GM19468 (cell line): ENCODE data around the gene KCTD20.
"Not testable (repeated sequence)": the region's sequence is repeated elsewhere in the genome, so short reads cannot be mapped to it uniquely, and the experiment has no call there.

Experiments used
- ATAC-seq: cut with Tn5 transposase; IDR thresholded peaks from one replicate; pipeline ENCODE4 v1.9.1; 2021; ENCODE audit warnings: mild to moderate bottlenecking, moderate library complexity, moderate number of reproducible peaks; ENCODE audit not compliant: unreplicated experiment; ENCODE audit errors: extremely low read depth

The KCTD20 gene

GRCh38 chr6:36443471-36444428, 950 bp downstream of the KCTD20 start:
- no peak for ATAC-seq

DNA sequence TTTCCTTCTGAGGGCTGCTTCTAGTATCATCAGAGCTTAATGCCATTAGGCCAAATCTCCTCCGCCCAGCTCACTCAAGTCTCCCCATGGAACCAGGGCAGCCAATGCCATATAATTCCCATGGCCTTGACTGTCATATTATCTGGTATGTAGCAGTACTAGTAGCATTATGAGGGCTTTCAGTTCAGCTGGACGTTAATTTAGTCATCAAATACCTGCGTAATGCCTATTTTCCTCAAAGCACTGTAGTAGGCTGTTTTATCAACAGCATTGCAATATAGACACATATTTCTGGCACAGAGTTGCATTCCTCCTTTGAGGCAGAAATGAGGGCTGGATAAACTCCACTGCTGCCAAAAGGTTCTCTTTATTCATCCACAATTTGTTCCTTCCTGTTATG, 1.7 kb downstream of the KCTD20 start:
- no peak for ATAC-seq

GRCh38 chr6:36445621-36446020, 2.8 kb downstream of the KCTD20 start:
- ATAC-seq, result no peak

- ATAC-seq, result not testable (repeated sequence)
These were observed 6.4 kb downstream of the KCTD20 start for GRCh38 chr6:36449173-36449572.

DNA sequence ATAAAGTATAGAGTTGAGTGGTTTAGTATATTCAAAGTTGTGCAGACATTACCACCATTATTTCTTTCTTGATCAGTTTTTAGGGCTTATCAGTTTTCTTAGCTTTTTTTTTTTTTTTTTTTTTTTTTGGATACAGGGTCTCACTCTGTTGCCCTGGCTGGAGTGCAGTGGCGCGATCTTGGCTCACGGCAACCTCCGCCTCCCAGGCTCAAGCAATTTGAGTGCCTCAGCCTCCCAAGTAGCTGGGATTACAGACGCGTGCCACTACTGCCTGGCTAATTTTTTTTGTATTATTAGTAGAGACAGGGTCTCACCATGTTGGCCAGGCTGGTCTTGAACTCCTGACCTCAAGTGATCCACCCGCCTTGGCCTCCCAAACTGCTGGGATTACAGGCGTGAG, 10.1 kb downstream of the KCTD20 start:
- not testable (repeated sequence) for ATAC-seq

DNA sequence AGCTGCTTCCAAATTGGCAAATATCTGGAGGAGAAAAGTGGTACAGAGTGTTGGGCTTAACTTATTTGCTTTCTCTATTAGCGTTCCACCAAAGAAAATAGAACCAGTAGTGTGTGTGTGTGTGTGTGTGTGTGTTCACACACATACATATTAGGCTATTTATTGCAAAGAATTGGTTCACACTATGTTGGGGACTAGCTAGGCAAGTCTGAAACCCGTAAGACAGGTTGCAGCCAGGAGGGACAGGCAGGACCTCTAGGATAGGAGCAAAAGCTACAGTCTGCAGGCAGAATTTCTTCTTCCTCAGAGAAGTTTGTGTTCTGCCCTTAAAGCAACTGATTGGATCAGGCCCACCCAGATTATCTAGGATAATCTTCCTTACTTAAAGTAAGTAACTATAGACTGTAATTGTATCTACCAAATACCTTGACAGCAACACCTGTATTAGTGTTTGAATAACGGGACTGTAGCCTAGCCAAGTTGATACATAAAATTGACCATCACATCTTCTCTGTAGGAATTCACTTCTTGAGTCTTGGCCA, 12.8 kb downstream of the KCTD20 start:
- no peak for ATAC-seq

- ATAC-seq, result no peak
These were observed 16.7 kb downstream of the KCTD20 start for GRCh38 chr6:36459501-36459900.

DNA sequence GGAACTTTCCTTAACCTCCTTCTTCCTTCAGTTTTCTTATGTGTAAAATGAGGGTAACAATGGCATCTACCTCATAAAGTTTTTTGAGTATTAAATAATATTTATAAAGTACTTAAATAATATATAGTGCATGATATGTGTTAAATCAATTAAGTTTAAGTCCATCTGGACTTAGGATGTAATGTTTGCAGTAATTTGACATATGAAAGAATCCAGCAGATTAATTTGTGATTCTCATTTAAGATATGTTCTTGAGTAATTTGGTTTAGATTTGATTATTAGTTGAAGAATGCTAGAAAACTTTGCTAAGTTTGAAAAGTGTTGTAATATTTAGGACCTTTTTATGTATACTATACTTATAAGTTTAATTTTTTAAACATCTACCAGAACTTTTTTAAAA, 18.1 kb downstream of the KCTD20 start:
- ATAC-seq, result no peak

- no peak for ATAC-seq
These were observed 18.8 kb downstream of the KCTD20 start for GRCh38 chr6:36461646-36462045.

- ATAC-seq, result no peak
These were observed 20.9 kb downstream of the KCTD20 start for GRCh38 chr6:36463676-36464075.

DNA sequence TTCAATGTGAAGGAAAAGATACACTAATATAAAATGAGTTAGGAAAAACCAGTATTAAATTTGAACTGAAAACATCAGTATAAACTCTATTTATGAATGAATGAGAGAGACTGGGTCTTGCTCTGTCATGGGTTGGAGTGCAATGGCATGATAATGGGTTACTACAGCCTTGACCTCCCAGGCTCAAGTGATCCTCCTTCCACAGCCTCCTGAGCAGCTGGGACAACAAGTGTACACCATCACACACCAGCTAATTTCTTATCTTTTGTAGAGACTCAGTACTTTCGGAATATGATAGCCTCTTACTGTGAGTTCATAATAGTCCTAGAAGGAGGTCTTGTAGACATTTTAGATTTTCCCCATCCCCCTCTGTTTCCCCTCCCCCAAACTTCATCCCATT, 21.4 kb downstream of the KCTD20 start:
- no peak for ATAC-seq

DNA sequence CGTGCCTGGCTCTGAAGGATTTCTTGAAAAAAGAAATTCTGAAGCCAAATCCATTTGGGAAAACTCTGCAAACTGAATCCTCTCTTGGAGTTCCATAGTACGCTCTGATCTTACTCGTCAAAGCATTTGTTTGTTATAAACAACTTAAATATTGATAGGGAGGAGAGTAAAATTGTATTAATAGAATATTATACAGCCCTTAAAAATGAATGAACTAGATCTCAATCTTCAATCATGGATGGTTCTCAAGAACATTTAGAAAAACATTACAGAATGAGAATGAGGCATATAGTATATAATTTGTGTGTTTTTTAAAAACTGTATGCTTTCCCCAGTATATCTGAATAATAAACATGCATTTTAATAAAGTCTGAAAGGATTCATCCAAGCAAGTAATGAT, 24.8 kb downstream of the KCTD20 start:
- no peak for ATAC-seq

DNA sequence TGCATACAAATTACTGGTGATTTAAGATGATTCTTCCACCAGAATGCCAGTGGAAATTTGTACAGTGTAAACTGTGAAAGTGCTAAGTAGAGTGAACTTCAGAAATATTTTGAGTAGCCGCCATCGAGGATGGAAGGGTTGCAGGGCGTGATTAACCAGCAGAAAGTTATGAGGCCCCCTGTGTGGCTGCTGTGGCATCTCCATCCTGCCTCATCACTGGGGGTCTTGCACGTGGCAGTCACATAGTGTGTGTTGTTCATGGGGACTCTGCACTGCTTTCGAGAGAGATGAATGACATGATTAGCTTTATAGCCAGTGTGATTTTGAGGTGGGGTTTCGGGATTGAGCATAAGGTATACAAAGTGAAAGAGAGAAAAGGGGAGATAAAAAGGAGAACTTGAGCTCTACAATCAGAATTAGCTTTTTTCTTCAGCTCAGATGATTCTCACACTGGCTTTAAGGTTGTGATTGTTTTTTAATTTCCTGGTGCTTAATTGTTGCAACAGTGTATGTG, 26.4 kb downstream of the KCTD20 start:
- ATAC-seq, result no peak

DNA sequence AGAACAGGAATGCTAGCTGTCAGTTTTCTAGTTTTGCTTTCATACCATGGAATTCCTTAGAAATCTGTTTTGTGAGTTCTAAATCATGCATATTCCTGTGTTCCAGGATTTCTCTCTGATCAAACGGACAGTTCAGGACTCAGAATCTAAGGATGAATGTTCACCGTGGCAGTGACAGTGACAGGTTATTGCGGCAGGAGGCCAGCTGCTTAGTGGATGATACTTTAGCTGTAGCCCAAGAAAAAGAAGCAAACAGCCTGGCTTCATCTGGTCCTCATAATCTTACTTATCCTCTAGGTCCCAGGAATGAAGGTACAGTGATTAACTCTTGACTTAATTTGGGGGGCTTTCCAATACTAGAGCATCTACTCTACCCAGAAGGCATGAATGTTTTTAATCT, 27.1 kb downstream of the KCTD20 start:
- no peak for ATAC-seq

- no peak for ATAC-seq
These were observed 35.3 kb downstream of the KCTD20 start for GRCh38 chr6:36478051-36478526.

DNA sequence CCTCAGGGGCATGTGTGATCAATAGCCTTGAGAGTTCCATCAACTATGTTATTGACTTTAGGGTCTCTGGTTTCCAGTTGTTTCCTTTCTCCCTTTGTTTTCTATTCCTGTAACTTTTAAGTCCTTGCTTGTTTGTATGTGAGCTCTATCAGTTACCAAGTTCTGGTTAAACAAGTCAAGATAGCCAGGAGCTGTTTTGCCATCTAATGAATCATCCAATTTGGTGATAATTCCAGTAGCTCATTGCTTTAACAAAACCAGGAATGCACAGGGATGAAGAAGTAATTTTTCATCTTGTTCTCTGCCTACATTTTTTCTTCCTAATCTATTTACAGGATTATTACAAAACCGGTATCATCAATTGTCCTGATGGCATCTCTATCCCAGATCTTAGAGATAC, 36.5 kb downstream of the KCTD20 start:
- no peak for ATAC-seq

- ATAC-seq, result not testable (repeated sequence)
These were observed 40.5 kb downstream of the KCTD20 start for GRCh38 chr6:36483326-36483725.

GRCh38 chr6:36484736-36485135, 41.9 kb downstream of the KCTD20 start:
- ATAC-seq, result no peak

DNA sequence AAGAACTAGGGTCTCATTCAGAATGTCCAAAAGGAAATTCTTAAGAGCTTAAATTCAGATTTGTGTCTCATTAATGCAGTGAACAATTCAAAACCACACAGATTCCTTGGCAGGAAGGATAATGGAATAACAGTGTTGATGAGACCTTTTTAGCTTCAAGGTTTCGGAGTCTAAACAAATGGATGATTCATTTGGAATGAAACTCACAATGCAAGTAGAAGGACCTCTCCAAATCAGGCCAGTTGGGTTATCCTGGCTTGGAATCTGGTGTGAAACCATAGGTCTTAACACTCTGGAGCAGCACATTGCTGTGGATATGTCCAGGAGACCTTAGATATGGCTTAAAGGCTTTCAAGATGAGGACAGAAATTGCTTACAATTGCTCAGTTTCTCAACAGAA, 44.9 kb downstream of the KCTD20 start:
- no peak for ATAC-seq

DNA sequence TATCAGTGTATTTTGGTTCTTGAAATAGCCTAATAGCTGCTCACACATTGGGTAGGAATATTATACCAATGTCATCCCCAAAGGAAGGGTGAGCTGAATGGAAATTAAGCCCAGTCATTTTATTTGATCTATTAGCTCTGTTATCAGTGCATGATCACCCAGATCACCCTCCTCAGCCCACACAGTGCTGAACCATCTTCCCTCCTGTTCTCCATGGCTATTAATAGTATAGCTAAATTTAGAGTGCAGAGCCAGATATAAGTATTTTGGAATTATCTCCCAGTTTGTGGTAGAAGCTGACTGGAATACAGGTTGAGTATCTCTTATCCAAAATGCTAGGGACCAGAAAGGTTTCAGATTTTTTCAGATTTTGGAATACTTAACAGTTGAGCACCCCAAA, 45.4 kb downstream of the KCTD20 start:
- ATAC-seq, result no peak

DNA sequence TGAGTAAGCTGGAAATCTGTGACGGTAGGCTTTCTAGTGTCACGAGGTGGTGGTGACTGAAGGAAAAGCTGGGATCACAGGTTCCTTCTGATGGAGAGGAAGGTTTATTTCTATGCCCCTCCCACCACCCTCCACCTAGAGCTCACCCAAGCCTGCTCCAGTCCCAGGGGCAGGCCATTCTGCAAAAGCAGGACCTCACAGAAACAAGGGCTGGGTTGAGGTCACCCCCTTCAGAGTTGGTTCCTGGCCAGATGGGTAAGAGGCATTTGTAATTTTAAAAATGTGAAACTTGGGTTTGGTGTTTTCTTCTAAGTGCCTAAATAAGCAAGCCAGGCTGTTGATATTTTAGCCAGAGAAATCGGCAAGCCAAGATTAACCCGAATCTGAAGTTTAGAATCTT, 46.6 kb downstream of the KCTD20 start:
- no peak for ATAC-seq
